GM19438 (cell line): ENCODE measurements around the gene GAMT.

Experiments used
- ATAC-seq: cut with Tn5 transposase; IDR thresholded peaks from one replicate; pipeline ENCODE4 v1.9.1; 2021; ENCODE audit warnings: low read depth; ENCODE audit not compliant: unreplicated experiment

GAMT gene

GRCh38 chr19:1387684-1388636 is 13.4 kb downstream of the GAMT start:
- no peak for ATAC-seq

DNA sequence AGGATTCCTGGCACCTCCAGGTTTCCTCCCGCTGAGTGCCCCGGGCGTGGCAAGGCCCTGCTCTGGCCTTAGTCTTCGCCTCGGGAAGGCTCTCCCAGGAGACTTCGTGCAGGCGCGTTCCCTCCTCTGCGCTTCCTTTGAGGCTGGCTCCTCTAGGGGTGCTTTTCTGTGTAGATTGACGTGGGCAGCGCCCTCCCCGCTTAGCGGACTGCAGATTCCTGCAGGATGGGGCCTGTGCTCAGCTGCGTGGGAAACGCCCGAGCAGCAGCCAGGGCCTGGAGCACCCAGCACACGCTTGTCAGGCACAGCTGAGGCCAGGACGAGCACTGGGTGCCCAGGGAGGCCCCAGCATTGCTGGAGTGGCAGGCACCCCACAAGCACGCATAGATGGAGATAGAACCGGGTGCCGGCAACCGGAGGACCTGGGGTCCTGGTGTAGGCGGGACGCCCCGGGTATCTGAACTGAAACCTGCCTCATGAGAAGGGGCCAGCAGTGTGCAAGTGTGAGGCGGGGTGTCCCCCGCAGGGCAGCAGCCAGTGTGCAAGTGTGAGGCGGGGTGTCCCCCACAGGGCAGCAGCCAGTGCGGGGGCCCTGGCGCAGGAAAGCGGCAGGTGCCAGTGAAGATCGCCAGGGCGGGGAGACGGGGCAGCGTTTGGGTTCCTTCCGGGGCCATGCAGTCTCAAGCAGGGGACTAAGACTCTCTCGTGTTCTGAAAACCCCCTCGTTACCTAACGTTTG is 14.2 kb downstream of the GAMT start:
- ATAC-seq = no peak

DNA sequence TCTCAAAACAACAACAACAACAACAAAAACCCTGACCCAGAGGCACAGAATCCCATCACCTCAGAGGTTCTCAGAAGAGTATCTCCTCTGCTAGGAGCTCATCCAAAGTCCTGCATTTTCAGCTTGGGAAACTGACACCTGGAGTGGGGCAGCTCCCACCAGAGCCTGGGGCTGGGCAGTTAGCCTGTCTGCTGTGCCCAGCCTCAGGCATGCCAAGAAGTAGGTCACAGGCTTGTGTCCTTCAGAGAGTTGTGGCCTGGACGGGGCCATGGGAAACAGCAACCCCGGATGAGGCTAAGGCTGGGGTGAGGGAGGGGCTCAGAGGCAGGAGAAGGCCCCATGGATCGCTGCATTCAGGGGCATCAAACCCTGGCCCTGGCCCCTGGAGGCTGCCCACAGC is 15.5 kb downstream of the GAMT start:
- ATAC-seq = no peak

DNA sequence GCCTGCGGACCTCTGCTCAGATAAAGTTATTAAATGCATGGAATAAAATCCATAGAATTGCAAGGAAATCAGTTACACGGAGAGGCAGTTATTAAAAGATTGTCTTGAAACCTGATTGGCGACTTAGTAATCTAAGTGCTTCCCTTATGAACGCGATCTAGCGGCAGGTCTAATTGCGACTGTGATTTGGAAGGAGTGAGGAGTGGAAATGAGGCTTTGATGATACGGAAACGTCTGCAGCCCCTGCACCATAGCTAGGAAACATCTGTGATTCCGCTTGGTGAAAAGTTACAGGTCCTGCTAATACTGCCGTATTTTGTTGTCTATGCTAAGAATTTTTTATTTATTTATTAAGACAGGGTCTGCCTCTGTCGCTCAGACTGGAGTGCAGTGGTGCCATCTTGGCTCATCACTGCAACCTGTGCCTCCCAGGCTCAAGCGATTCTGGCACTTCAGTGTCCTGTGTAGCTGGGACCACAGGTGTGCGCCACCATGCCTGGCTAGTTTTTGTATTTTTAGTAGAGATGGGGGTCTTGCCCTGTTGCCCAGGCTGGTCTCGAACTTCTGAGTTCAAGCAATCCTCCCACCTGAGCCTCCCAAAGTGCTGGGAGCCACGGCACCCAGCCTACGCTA is 16.7 kb downstream of the GAMT start:
- ATAC-seq = no peak

GRCh38 chr19:1384085-1384462 is 17.3 kb downstream of the GAMT start:
- no peak for ATAC-seq

DNA sequence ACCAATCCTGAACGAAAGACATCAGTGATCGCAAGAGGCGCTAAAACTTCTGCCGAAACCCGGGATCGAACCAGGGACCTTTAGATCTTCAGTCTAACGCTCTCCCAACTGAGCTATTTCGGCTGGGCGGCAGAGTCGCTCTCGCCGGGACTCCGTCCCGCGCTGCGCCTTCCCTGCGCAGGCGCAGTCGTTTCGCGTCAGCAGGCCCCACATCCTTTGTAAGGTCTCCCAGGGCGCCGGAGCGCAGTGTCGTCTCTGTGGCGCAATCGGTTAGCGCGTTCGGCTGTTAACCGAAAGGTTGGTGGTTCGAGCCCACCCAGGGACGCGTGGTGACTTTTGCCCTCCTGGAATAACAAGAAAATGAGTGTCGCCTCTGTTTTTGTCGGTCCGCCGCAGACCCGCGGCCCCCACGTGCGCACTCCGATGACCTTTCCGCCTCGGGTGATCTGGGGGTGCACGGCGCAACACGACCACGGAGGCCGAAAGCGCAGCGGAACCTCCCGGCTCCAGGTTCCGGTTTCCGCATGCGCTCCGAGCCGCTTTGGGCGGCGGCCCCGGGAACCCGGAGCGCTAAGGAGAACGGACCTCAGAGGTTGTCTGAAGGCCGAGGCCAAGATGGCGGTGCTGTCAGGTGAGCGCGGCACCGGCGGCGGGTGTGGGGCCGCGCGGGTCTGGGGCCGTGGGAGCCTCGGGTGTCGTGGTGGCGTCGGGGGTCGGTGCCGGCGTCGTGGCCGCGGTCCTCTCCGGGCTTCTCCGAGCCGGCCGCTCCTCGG is 17.8 kb downstream of the GAMT start, which contains the start of gene NDUFS7:
Gene NDUFS7, plus strand, starts transcription at position 596 of the 773 bp plus-strand sequence. Its CDS starts 20 bp downstream, at position 616.
- ATAC-seq = peak; percentile 64

DNA sequence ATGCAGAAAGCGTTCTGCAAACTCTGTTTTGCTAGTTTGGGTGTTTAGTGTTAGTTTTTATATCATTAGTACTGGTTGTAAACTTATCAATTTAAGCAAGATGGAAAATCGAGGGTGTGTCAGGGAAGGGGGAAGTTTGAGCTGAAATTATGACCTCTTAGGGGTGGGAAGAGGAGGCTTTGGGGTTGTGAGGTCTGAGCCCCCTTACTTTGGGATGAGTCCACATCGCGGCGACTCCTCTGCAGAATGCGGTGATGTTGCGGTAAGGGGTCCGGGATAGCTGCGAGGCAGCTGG is 18.4 kb downstream of the GAMT start:
- ATAC-seq = peak; percentile 12

DNA sequence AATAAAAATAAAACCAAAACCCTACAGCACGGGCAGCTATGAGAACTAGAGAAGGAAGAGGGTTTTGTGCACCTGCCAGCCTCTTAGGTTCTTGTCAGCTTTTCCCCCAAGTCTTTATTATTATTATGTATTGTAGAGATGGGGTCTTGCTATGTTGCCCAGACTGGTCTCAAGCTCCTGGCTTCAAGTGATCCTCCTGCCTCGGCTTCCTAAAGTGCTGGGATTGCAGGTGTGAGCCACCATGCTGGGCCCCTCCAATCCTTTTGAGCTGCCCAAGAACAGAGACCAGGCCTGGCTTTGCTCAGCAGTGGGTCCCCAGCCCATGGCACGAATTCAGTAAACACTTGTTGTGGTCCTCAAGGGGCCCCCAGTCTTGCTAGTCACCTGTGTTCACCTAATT is 19.1 kb downstream of the GAMT start:
- no peak for ATAC-seq

- no peak for ATAC-seq
Observed at GRCh38 chr19:1379961-1380489, 21.3 kb downstream of the GAMT start.

GRCh38 chr19:1379126-1379905 is 22.0 kb downstream of the GAMT start:
- no peak for ATAC-seq

DNA sequence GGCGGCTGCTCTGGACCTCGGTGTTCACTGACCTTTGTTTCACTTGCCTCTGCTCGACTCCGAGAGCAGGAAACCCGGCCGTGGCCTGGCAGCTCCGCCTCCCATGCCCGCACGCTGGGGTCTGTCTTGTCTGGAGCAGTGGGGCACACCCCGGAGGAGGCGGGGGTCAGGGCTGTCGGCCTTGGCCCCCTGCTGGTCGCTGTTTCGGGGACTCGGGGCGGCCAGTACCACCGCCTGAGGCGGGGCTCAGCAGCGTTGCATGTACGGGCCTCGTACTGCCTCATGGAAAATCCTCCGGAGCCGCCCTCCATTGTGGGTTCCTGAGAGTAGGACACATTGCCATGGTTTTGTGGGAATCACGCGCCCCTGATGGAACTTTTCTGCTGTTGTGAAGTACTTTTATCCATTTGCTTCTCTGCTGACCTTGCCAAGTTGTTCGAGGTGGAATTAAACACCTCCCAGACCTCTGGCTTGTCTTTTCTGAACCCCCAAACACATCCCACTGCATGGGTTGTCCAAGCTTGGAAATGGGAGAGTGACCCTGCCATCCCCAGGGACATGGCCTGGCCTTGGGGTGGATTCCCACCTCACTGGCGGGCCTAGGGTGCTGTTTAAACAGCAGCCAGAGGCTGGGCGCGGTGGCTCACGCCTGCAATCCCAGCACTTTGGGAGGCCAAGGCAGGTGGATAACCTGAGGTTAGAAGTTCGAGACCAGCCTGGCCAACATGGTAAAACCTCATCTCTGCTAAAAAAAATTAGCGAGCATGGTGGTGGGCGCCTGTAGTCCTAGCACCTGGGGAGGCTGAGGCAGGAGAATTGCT is 23.2 kb downstream of the GAMT start:
- ATAC-seq = no peak

GRCh38 chr19:1377176-1377964 is 24.0 kb downstream of the GAMT start:
- ATAC-seq = no peak

GRCh38 chr19:1376415-1376805 is 24.9 kb downstream of the GAMT start:
- no peak for ATAC-seq

GRCh38 chr19:1374250-1374577 is 27.1 kb downstream of the GAMT start:
- ATAC-seq = no peak

DNA sequence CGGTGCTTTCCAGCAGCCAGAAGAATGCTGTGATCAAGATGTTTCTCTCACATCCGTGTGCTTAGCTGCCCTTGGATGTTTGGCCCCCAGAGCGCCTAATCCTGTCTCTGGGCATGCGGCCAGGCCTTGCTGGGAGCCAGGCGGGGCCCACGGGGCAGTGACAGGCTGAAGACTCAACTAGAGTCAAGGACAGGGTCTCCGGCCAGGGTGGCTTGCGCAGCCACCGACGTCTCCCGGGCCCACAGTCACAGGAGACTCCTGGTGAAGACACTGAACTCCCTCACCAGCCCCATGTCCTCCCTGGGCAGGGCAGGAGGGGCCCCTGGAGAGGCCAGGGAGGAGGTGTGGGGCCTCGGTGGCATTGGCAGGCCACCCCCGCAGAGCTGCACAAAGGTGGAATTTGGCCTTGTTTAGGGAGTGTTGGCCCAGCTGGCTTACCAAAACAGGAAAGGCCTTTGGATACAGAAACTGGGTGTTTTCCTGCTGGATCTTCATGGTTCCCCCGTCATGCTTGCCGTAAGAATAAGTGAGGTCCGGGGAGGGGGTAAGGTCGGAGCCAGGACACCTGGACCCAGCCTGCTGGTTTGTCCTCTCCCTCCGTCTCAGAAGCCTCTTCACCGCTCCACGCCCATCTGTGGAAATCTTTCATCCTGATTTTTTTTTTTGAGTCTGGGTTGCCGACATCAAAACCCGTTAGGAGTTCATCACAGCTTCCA is 27.6 kb downstream of the GAMT start:
- no peak for ATAC-seq

GRCh38 chr19:1373042-1373533 is 28.3 kb downstream of the GAMT start:
- no peak for ATAC-seq

- no peak for ATAC-seq
Observed at GRCh38 chr19:1370579-1371361, 30.6 kb downstream of the GAMT start.
